T-helper 1 cell treated with Interleukin-12 subunit alpha and Interleukin-12 subunit beta and Interleukin-4 antibody, amounts not matched to agents 30 μg/mL and 1 μg/mL, for 36 hours (primary cell): ENCODE measurements around the gene HSD3B2.

ENCODE experiments used
- H3K27ac Mint-ChIP-seq: one replicate; pipeline ENCODE4 v1.8.0; 2021; ENCODE audit warnings: mild to moderate bottlenecking, mixed read lengths
- H3K27me3 Mint-ChIP-seq: one replicate; pipeline ENCODE4 v1.8.0; 2021; ENCODE audit warnings: low read depth, mixed read lengths
- H3K36me3 Mint-ChIP-seq: one replicate; pipeline ENCODE4 v1.8.0; 2021; ENCODE audit warnings: low read depth, mixed read lengths
- H3K4me1 Mint-ChIP-seq: one replicate; pipeline ENCODE4 v1.8.0; 2021; ENCODE audit warnings: low read depth, mixed read lengths
- H3K4me3 Mint-ChIP-seq: one replicate; pipeline ENCODE4 v1.8.0; 2021; ENCODE audit warnings: mild to moderate bottlenecking, moderate library complexity, mixed read lengths
- H3K9me3 Mint-ChIP-seq: one replicate; pipeline ENCODE4 v1.8.0; 2021; ENCODE audit warnings: mixed read lengths

Gene HSD3B2

DNA sequence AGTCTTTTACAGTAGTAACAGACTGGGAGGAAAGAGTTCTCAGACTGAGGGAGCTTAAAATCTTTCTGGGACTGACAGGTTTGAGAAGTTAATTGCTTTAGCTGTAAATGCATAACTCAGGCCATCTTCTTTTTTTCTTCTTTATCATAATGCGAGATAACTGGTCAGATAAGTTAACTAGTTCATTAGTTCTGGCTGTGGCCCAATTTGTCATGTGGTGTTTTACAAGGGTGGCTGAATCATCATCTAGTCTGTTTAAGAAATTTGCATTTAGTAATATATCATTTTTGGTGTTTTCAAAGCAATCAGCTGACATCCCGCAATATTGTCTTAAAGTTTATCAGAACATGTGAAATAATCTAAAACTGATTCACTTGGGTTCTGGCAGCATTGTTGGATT is 14.0 kb downstream of the HSD3B2 start:
- Mint-ChIP-seq H3K27me3 (no peaks in the 10 kb centered on the region), H3K36me3 (no peaks in the 10 kb centered on the region), H3K4me1 (no peaks in the 10 kb centered on the region), H3K27ac (no peak overlapping the region), H3K9me3 (no peaks in the 10 kb centered on the region), H3K4me3 (no peak overlapping the region)

DNA sequence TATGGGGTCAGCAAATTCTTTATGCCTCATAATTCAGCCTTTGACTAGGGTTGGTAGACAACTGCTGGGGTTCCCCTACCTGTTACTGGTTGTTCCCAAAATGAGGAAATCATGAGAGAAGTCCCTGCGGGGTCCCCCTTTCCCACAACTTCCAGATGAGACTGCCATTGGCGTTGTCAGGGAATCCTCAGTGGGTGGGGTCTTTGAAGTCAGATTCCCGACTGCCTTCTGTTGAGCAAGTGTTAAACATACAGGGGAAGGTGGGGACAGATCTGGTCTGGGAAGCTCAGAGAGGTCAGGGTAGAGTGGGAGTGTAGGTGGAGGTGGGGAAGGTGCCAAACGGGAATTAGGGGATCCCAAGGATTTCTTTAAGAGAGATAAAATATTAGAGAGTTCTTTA is 14.7 kb downstream of the HSD3B2 start:
- no peaks in the 10 kb centered on the region for H3K27me3 Mint-ChIP-seq
- no peak overlapping the region for H3K4me3 Mint-ChIP-seq
- H3K9me3 Mint-ChIP-seq: no peaks in the 10 kb centered on the region
- no peak overlapping the region for H3K27ac Mint-ChIP-seq
- H3K36me3 Mint-ChIP-seq: no peaks in the 10 kb centered on the region
- H3K4me1 Mint-ChIP-seq: no peaks in the 10 kb centered on the region

DNA sequence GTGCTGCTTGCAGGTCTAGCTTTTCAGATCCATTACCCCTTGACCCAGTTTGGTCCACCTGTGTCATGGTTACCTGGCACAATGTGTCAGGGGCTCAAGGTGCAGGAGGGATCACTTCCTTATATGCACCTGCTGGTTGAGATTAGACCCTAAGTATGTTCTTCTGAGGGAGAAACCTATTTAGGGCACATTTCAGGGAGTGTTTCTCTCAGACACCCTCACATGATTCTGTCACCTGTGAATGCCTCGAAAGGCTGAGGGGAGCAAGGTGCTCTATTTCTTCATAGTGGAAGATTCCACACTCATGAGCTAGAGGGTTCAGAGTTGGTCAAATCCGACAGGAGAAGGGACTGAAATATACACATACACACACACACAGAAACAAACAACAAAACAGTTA is 15.5 kb downstream of the HSD3B2 start:
- Mint-ChIP-seq H3K4me3 (no peak overlapping the region), H3K4me1 (no peaks in the 10 kb centered on the region), H3K36me3 (no peaks in the 10 kb centered on the region), H3K9me3 (no peaks in the 10 kb centered on the region), H3K27ac (no peak overlapping the region), H3K27me3 (no peaks in the 10 kb centered on the region)

DNA sequence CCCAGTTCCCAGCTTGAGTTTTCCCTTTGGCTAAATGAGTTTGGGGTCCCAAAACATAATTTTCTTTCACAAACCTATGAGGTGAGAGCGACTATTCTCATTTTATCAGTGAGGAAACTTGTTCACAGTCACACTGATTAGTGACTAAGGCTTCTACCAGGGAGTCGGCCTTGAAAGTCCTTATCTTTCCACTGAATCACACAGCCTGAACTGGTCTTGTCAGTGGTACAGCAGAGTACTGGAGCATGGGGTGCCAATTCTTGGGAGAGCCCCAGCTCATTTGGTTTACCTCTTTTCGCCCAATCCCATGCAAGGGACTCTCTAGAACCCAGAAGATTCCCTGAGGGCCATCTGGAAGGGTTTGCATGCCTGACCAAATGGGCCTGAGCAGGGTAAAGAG is 16.9 kb downstream of the HSD3B2 start:
- no peaks in the 10 kb centered on the region for H3K4me1 Mint-ChIP-seq
- H3K9me3 Mint-ChIP-seq: no peaks in the 10 kb centered on the region
- no peak overlapping the region for H3K27ac Mint-ChIP-seq
- no peaks in the 10 kb centered on the region for H3K36me3 Mint-ChIP-seq
- no peaks in the 10 kb centered on the region for H3K27me3 Mint-ChIP-seq
- no peak overlapping the region for H3K4me3 Mint-ChIP-seq

DNA sequence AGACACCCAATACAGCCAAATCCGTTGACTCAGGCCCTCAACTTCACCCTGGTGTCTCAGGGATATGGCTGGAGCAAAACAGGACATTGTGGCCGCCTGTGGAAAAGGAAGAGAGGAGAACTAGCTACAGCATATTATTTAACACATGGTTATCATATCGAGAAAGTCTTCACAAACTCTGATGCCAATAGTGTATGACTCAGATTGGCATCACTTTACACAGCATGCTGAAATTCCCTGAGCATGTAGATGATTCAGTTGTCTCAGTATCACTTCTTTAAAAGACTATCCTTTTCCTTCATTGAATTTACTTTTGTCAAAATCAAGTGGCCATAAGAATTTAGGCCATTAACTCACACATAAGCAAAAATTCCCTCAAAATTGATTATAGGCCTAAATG is 20.1 kb downstream of the HSD3B2 start:
- Mint-ChIP-seq H3K4me1 (no peaks in the 10 kb centered on the region), H3K27ac (no peak overlapping the region), H3K36me3 (no peaks in the 10 kb centered on the region), H3K27me3 (peaks cover 8% of the 10 kb centered on the region), H3K4me3 (no peak overlapping the region), H3K9me3 (no peaks in the 10 kb centered on the region)

DNA sequence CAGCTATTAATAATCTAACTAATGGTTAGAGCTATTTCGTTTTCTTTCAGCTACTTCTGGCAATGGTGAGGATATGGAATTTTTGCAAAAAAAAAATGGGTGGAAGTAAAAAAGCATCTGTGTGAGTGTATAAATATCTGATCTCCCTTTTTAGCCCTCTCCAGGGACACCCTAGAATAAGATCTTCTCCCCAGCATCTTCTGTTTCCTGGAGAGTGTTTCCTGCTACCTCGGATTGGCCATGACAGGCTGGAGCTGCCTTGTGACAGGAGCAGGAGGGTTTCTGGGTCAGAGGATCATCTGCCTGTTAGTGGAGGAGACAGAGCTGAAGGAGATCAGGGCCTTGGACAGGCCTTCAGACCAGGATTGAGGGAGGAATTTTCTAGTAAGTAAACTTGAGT is 23.8 kb downstream of the HSD3B2 start:
- peaks cover 17% of the 10 kb centered on the region for H3K27me3 Mint-ChIP-seq
- H3K27ac Mint-ChIP-seq: no peak overlapping the region
- H3K4me3 Mint-ChIP-seq: no peak overlapping the region
- no peaks in the 10 kb centered on the region for H3K9me3 Mint-ChIP-seq
- no peaks in the 10 kb centered on the region for H3K36me3 Mint-ChIP-seq
- no peaks in the 10 kb centered on the region for H3K4me1 Mint-ChIP-seq

DNA sequence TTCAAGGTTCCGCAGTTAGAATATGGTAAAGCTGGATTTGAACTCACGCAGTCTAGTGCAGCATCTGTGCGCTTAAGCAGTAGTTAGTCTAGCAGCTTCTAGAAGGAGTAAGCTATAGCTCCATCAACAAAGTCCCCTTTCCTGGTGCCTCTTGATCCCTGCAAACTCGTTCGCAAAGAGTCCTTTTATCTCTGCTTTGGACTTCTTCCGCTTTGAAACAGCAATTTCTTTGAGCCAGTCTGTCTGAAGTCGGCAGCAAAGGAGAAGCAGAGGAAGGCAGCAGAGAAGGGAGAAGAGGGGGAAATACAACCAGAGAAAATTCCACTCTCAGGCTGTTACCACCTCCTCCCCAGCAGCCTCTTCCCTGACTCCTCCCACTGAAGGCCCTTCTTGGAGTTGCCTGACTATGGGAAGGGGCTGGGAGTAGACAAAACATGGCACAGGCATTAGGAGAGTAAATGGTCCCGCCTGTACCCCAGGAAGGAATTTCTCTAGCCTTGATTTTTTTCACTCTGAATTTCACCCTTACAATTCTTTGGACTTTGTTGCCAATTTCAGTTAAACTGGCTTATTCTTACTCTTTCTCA is 25.9 kb downstream of the HSD3B2 start:
- H3K27me3 Mint-ChIP-seq: peaks cover 20% of the 10 kb centered on the region
- H3K27ac Mint-ChIP-seq: no peak overlapping the region
- H3K4me3 Mint-ChIP-seq: no peak overlapping the region
- no peaks in the 10 kb centered on the region for H3K4me1 Mint-ChIP-seq
- no peaks in the 10 kb centered on the region for H3K36me3 Mint-ChIP-seq
- H3K9me3 Mint-ChIP-seq: no peaks in the 10 kb centered on the region

DNA sequence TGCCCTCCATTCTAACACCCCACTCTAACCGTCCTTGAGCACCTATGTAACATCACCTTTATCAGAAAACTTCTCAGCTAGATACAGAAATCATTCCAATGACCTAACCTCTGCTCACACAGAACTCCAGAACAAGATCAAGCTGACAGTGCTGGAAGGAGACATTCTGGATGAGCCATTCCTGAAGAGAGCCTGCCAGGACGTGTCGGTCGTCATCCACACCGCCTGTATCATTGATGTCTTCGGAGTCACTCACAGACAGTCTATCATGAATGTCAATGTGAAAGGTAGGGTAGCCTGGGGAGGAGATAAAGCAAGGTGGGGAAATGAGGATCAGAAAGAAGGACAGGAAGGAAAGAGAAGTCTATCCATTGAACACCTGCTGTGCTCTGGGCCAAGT is 27.8 kb downstream of the HSD3B2 start:
- Mint-ChIP-seq H3K27ac (no peak overlapping the region), H3K4me1 (no peaks in the 10 kb centered on the region), H3K27me3 (peaks cover 17% of the 10 kb centered on the region), H3K4me3 (no peak overlapping the region), H3K36me3 (no peaks in the 10 kb centered on the region), H3K9me3 (no peaks in the 10 kb centered on the region)

DNA sequence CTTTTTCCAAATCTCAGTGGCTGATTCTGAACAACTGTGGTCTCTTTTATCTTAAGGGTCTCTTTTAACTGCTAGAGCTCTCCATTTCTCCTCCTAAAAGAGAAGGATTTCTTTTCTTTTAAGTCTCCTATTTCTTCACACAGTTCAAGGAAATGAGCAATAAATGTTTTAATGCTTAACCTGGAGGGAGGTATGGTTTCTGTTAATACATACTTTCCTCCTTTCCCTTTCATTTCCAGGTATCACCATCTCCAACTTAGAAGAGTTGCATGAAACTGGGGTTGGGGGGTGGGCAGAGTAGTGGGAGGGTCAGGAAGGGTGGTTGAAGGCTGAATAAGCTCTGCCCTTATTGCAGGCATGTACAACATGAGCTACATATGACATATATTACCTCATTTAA is 31.4 kb downstream of the HSD3B2 start:
- H3K4me3 Mint-ChIP-seq: no peak overlapping the region
- peaks cover 9% of the 10 kb centered on the region for H3K27me3 Mint-ChIP-seq
- no peaks in the 10 kb centered on the region for H3K36me3 Mint-ChIP-seq
- no peaks in the 10 kb centered on the region for H3K9me3 Mint-ChIP-seq
- H3K4me1 Mint-ChIP-seq: no peaks in the 10 kb centered on the region
- no peak overlapping the region for H3K27ac Mint-ChIP-seq

DNA sequence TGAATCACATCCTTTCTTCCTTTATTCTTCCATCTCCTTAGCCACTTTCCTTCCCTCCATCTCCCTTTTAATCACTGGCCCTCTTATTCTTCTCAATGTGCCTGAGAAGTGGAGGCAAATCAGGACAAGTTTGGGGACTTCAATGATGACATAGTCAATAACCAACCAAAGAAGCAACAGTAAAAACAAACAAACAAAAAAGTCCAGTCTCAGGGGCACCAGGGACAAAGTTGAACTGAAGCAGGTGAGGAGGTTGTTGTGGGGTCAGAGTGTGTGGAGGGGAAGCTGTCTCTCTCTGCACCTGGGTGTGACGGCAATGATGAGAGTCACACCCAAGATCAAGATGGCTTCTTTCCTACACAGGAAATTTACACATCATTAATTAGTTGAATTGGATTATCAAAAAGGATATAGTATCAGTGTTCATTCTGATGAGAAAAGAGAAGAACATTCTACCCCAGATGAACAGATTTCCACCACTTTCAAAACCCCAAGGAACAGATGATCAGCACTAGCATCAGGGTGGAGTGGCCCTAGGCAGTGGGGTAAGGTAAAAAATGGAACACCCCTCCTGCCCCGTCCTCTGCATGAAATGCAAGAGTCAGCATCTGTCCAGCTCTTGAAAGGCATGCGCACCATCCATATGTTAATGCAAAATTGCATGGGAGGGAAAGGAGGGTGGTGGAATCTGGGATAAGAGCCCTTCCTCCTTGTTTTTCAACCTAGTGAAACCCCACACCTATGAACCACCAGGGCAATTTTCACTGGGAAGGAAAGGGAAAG is 32.6 kb downstream of the HSD3B2 start:
- peaks cover 7% of the 10 kb centered on the region for H3K27me3 Mint-ChIP-seq
- H3K9me3 Mint-ChIP-seq: no peaks in the 10 kb centered on the region
- H3K27ac Mint-ChIP-seq: no peak overlapping the region
- no peaks in the 10 kb centered on the region for H3K36me3 Mint-ChIP-seq
- no peaks in the 10 kb centered on the region for H3K4me1 Mint-ChIP-seq
- no peak overlapping the region for H3K4me3 Mint-ChIP-seq

DNA sequence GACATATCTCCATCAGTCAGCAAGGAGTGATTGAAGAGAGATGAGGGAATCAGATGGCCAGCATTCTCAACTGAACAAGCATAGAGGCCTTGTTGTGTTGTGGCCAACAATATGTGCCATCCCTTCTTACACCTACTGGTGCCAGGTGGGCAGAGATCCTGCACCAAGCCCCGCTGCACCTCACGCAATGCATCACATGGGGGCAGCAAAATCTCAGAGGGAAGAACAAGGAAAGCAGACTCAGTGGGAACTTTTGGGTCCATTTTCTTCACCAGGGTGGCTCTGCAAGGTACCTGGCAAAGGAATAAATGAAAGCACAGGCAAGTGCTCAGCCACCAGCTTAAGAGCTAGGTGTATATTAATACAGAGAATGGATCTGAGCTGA is 33.2 kb downstream of the HSD3B2 start:
- no peak overlapping the region for H3K4me3 Mint-ChIP-seq
- H3K9me3 Mint-ChIP-seq: no peaks in the 10 kb centered on the region
- H3K36me3 Mint-ChIP-seq: no peaks in the 10 kb centered on the region
- peaks cover 3% of the 10 kb centered on the region for H3K27me3 Mint-ChIP-seq
- H3K4me1 Mint-ChIP-seq: no peaks in the 10 kb centered on the region
- H3K27ac Mint-ChIP-seq: no peak overlapping the region

DNA sequence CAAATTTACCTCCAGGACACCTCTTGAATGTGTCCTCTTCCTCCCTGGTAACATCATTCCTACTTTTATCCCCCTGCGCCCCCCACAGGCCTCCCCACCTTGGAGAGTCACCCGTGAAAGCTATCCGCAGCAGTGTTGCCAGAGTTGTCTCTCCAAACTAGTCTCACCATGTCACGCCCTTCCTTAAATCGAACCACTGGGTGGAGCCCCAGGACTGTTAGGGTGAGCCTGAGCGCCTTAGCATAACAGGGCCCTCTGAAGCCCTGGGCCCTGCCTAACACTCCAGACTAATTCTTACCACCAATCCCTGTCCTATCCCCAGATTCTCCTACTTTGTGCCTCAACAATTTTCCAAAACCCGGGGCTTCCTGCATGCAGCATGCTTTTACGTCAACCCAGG is 35.0 kb downstream of the HSD3B2 start:
- no peaks in the 10 kb centered on the region for H3K4me1 Mint-ChIP-seq
- H3K27me3 Mint-ChIP-seq: peaks cover 1% of the 10 kb centered on the region
- H3K27ac Mint-ChIP-seq: no peak overlapping the region
- H3K9me3 Mint-ChIP-seq: no peaks in the 10 kb centered on the region
- no peaks in the 10 kb centered on the region for H3K36me3 Mint-ChIP-seq
- H3K4me3 Mint-ChIP-seq: no peak overlapping the region

DNA sequence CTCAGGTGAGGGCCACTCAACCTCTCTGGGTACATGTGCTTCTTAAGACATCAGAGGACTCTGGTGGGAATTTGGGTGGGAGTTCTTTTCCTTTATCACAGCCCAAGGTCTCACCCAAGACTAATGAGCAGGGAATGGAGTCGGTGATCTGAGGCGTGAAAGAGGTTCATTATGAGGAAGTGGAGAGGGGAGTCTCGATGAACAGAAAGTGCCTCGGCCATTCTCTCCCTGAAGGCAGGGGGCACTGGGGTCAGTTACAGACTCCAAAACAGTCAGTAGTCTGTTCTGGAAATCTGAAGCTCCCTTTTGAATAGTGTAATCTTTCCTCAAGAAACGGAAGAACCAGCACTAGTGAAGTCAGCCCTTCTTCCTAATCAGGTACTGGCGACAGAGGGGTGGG is 36.2 kb downstream of the HSD3B2 start:
- H3K27ac Mint-ChIP-seq: no peak overlapping the region
- no peaks in the 10 kb centered on the region for H3K9me3 Mint-ChIP-seq

DNA sequence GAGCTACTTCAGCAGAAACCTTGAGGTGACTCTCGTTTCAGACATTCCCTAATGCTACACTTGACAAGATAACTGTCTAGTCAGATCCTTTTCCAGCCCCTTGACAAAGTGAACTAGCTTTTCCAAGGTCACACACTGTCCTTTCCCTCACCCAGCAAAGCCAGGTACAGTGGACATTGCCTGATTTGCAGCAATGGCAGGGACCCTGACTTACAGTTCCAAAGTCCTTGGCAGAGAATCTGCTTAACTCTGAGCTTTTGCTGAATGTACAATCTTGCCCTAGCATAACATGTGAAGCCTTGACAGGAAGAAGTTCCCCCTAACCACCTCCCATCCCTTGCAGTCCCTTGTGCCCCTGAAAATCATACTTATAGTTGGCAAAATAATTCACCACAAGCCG is 37.1 kb downstream of the HSD3B2 start:
- Mint-ChIP-seq H3K4me1 (no peaks in the 10 kb centered on the region), H3K36me3 (no peaks in the 10 kb centered on the region), H3K27ac (no peak overlapping the region), H3K27me3 (no peaks in the 10 kb centered on the region), H3K4me3 (no peak overlapping the region), H3K9me3 (no peaks in the 10 kb centered on the region)

More for the DNA sequence above, 36.2 kb downstream of the HSD3B2 start:
- Mint-ChIP-seq H3K36me3 (no peaks in the 10 kb centered on the region), H3K4me3 (no peak overlapping the region), H3K4me1 (no peaks in the 10 kb centered on the region), H3K27me3 (no peaks in the 10 kb centered on the region)

DNA sequence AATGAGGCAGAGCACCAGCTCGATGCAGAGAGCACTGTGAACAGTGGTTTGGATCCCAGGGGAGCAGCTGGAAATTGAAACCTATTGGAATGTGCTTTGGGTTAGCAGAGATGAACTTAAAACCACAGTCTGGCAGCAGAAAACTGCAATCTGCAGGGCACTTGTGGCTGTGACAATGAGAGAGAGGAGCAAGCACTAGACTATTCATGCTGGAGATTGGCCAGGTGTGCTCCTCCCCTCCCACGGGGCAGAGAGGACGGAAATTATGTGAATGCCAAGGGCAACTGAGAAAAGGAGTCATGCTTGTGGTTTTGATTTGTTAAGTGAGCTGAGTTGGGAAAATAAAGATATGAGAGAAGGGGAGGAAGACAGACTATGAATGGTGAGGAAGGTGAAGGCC is 38.1 kb downstream of the HSD3B2 start:
- H3K4me1 Mint-ChIP-seq: no peaks in the 10 kb centered on the region
- no peak overlapping the region for H3K27ac Mint-ChIP-seq
- H3K9me3 Mint-ChIP-seq: no peaks in the 10 kb centered on the region
- H3K36me3 Mint-ChIP-seq: no peaks in the 10 kb centered on the region
- no peaks in the 10 kb centered on the region for H3K27me3 Mint-ChIP-seq
- H3K4me3 Mint-ChIP-seq: no peak overlapping the region
